ENCODE data around the gene SLAMF1. TPM values are rescaled to one million over a fixed set of nuclear protein-coding genes. Genes with fewer than 3 reads are reported as not detected.

Gene SLAMF1
- total RNA-seq, 1 donor from 2014 or later, result not detected

DNA sequence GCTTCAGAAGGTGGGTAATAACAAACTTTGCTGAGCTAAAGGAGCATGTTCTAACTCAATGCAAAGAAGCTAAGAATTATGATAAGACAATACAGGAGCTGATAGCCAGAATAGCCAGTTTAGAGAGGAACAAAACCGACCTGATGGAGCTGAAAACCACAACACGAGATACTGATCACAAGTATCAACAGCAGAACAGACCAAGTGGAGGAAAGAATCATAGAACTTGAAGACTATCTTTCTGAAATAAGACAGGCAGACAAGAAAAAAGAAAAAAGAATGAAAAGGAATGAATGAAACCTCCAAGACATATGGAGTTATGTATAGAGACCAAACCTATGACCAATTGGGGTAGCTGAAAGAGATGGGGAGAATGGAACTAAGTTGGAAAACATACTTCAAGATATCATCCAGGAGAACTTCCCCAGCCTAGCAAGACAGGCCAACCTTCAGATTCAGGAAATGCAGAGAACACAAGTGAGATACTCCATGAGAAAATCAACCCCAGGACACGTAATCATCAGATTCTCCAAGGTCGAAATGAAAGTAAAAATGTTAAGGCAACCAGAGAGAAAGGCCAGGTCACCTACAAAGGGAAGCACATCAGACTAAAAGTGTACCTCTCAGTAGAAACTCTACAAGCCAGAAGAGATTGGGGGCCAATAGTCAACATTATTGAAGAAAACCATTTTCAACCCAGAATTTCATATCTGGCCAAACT, 88.0 kb downstream of the SLAMF1 start:
- no peaks in the 10 kb centered on the region for H3K36me3 ChIP-seq (ENCODE audit: insufficient read depth, low read length)
- H3K4me3 Mint-ChIP-seq (ENCODE audit: unreplicated experiment), result no peak overlapping the region
- H4K20me1 ChIP-seq (ENCODE audit: insufficient read depth, low read length), result no peaks in the 10 kb centered on the region
- no peaks in the 10 kb centered on the region for H3K27me3 ChIP-seq (ENCODE audit: insufficient read depth, low read length)
- H2AFZ ChIP-seq (ENCODE audit: low read depth, low read length), result no peak overlapping the region
- peaks cover 10% of the 10 kb centered on the region for H3K9me3 Mint-ChIP-seq (ENCODE audit: unreplicated experiment)
- H3K4me2 ChIP-seq (ENCODE audit: low read length), result no peak overlapping the region
- no peaks in the 10 kb centered on the region for H3K4me1 Mint-ChIP-seq (ENCODE audit: low read depth, unreplicated experiment)
- H3K4me3 ChIP-seq (ENCODE audit: insufficient read depth, low read depth, low read length), result no peak overlapping the region
- no peak for DNase-seq (ENCODE audit: low read depth)
- no peak for FAIRE-seq
- H3K36me3 Mint-ChIP-seq (ENCODE audit: low read depth, unreplicated experiment), result no peaks in the 10 kb centered on the region
- no peak overlapping the region for H3K9ac ChIP-seq (ENCODE audit: low read length)
- TF ChIP-seq EZH2 (IDR thresholded peaks at IDR 0.05; ENCODE audit: insufficient read depth, low read length) (no peak), CTCF (IDR thresholded peaks at IDR 0.05; ENCODE audit: insufficient read depth, low read depth, low read length) (no peak)
- no peak overlapping the region for H3K27ac Mint-ChIP-seq (ENCODE audit: unreplicated experiment)
- H3K4me1 ChIP-seq (ENCODE audit: insufficient read depth, low read length), result no peaks in the 10 kb centered on the region
- H3K79me2 ChIP-seq (ENCODE audit: insufficient read depth, low read length), result no peaks in the 10 kb centered on the region
- H3K27ac ChIP-seq (ENCODE audit: low read depth, low read length), result no peak overlapping the region
- H3K27me3 Mint-ChIP-seq (ENCODE audit: low read depth, unreplicated experiment), result no peaks in the 10 kb centered on the region
- H3K9me3 ChIP-seq (ENCODE audit: insufficient read depth, low read depth, low read length), result peaks cover 3% of the 10 kb centered on the region

Other genes with a start within 250 kb of the SLAMF1 start
- gene VANGL2, start 246.5 kb downstream of the SLAMF1 start, total RNA-seq, result 25.5 and 26.1 TPM in 2 replicates
- not detected in 2 replicates for gene SLAMF6, start 123.8 kb downstream of the SLAMF1 start, total RNA-seq
- gene CD84, start 67.5 kb downstream of the SLAMF1 start, total RNA-seq, result not detected in 2 replicates
- gene CD48, start 64.8 kb upstream of the SLAMF1 start, total RNA-seq, result not detected in 2 replicates
- gene SLAMF7, start 92.2 kb upstream of the SLAMF1 start, total RNA-seq, result 0.31 and 0.32 TPM in 2 replicates
- not detected in 2 replicates for gene LY9, start 149.1 kb upstream of the SLAMF1 start, total RNA-seq
- not detected in 2 replicates for gene CD244, start 215.8 kb upstream of the SLAMF1 start, total RNA-seq
- not detected in 2 replicates for gene ITLN1, start 238.1 kb upstream of the SLAMF1 start, total RNA-seq